Panc1 (cell line): ENCODE results near the gene TBPL2. TPM values are rescaled to one million over a fixed set of nuclear protein-coding genes. Genes with fewer than 3 reads are reported as not detected.

Source experiments
- ATAC-seq: fragments of 200-7000 bp; cut with Tn5 transposase; 2 replicates; pipeline ENCODE4 v1.9.1; 2020; ENCODE audit warnings: mild to moderate bottlenecking, moderate library complexity
- BruUV-seq: library from RNA; stranded (reverse); fragments of 400-500 nt; replicated peaks from 2 replicates; lab custom pipeline; 2021; lab: Mats Ljungman, UMichigan
- CTCF ChIA-PET: fragments of 300-600 bp; sonication (Branson Sonifier 250); formaldehyde crosslinking; loops from one replicate; lab custom pipeline; 2022; ENCODE audit warnings: antibody characterized with exemption; lab: Charles Lee
- POLR2A ChIA-PET: fragments of 300-600 bp; sonication (Branson Sonifier 250); formaldehyde crosslinking; loops from one replicate; lab custom pipeline; 2022; ENCODE audit warnings: antibody characterized with exemption; lab: Charles Lee
- DNase-seq: peaks from one replicate; pipeline ENCODE4 v3.0.0-alpha.2; 2010; ENCODE audit warnings: low read depth, low spot score
- H3K27ac ChIP-seq: 2 replicates; pipeline ENCODE4 v1.5.1; 2011; ENCODE audit warnings: mild to moderate bottlenecking, low read length, inconsistent platforms
- H3K27me3 ChIP-seq: fragments of 200-500 bp; sonication (Bioruptor generic); 2 replicates; pipeline ENCODE4 v1.6.0; 2014; ENCODE audit warnings: low read length, inconsistent platforms; ENCODE audit not compliant: control insufficient read depth, insufficient read depth
- H3K36me3 ChIP-seq: fragments of 200-500 bp; sonication (Bioruptor generic); 2 replicates; pipeline ENCODE4 v1.5.1; 2014; ENCODE audit warnings: inconsistent platforms, mild to moderate bottlenecking, low read length, moderate library complexity; ENCODE audit not compliant: control insufficient read depth, insufficient read depth
- H3K4me1 ChIP-seq: 2 replicates; pipeline ENCODE4 v1.5.1; 2011; ENCODE audit warnings: inconsistent platforms, mild to moderate bottlenecking, low read length, moderate library complexity; ENCODE audit not compliant: control insufficient read depth, insufficient read depth
- H3K4me3 ChIP-seq, 2 experiments: 2 replicates each; pipeline ENCODE4 v1.5.1; 2011 to 2012; ENCODE audit warnings: low read depth in 2 of 2, low read length in 2 of 2, mild to moderate bottlenecking in 2 of 2, inconsistent platforms in 1 of 2, moderate library complexity in 1 of 2
- H3K9me3 ChIP-seq: fragments of 200-500 bp; sonication (Bioruptor generic); 2 replicates; pipeline ENCODE4 v1.5.1; 2014; ENCODE audit warnings: low read depth, mild to moderate bottlenecking, inconsistent platforms, low read length, moderate library complexity; ENCODE audit not compliant: control insufficient read depth, insufficient read depth
- CTCF ChIP-seq: fragments of 450-650 bp; IDR thresholded peaks from 2 replicates; pipeline ENCODE4 v1.5.1; 2017; ENCODE audit warnings: mild to moderate bottlenecking
- POLR2AphosphoS5 ChIP-seq: IDR thresholded peaks from 2 replicates; pipeline ENCODE4 v1.6.1; 2012; ENCODE audit warnings: mild to moderate bottlenecking, low read depth, low read length, moderate library complexity
- REST ChIP-seq, 2 experiments: IDR thresholded peaks; 2 replicates each; pipeline ENCODE4 v1.6.1; 2011 to 2012; ENCODE audit warnings: low read depth in 2 of 2, control low read depth in 1 of 2, low read length in 1 of 2, mild to moderate bottlenecking in 1 of 2, moderate library complexity in 1 of 2; ENCODE audit not compliant: insufficient read depth in 1 of 2
- SIN3A ChIP-seq: IDR thresholded peaks from 2 replicates; pipeline ENCODE4 v1.6.1; 2012; ENCODE audit warnings: low read depth, mild to moderate bottlenecking, low read length, moderate library complexity, borderline replicate concordance; ENCODE audit not compliant: insufficient read depth
- TCF7L2 ChIP-seq: IDR thresholded peaks from 2 replicates; pipeline ENCODE4 v1.6.1; 2011; ENCODE audit warnings: mild to moderate bottlenecking, low read depth, low read length, inconsistent platforms
- in situ Hi-C: cut with HindIII; loops from 2 replicates; pipeline ENCODE4 v1.10.0; 2016; ENCODE audit warnings: low sequenced_read_pairs, low pct_unique_long_range_greater_than_20kb
- intact Hi-C: fragments of 100-400 bp; cut with micrococcal nuclease; formaldehyde crosslinking; loops from one replicate; pipeline ENCODE4 v1.10.0; 2022; ENCODE audit not compliant: unreplicated experiment
- total RNA-seq: library from RNA; stranded (reverse); gene quantifications from one replicate; pipeline ENCODE4 v1.2.1, GENCODE V29; 2021; ENCODE audit not compliant: unreplicated experiment

The TBPL2 gene
- total RNA-seq, 1 experiment from 2014 or later: not detected

DNA sequence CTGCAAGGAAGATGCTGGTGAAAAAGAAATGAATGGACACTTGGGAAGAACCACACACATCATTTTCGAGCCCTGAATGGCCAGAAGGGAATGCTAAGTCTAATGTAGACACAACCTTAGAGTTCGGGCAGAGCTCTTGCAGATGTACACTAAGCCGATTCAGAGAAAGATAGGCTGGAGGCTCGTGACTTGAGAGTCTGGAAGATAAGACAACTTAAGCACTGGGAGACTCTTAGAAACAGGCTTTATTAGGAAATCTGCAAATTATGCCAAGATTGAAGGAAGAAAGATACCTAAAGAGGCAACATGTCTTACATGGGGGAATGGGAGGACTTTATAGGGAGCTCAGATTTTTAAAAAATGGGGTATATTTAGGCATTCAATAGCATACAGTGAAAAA is 13.5 kb downstream of the TBPL2 start:
- intact Hi-C loops: loop anchor here (5.0 kb wide), 1 partner anchor 215 kb away; no protein-coding TSS in a partner anchor
- H3K9me3 ChIP-seq: no peaks in the 10 kb centered on the region
- TF ChIP-seq SIN3A: no peak
- TF ChIP-seq TCF7L2: no peak
- no peak for TF ChIP-seq REST (IDR thresholded peaks at IDR 0.05; ENCODE audit: insufficient read depth in 1 of 2, low read depth in 2 of 2, low read length in 1 of 2)
- TF ChIP-seq CTCF: no peak
- no peak for TF ChIP-seq POLR2AphosphoS5
- H3K4me3 ChIP-seq: no peak overlapping the region
- H3K27ac ChIP-seq: no peak overlapping the region
- BruUV-seq: no TSS peak
- no peaks in the 10 kb centered on the region for H3K36me3 ChIP-seq
- ChIA-PET CTCF (interaction anchor here (0.5 kb wide), 1 partner anchor 337 kb away, joined by 8 read pairs; no protein-coding TSS in a partner anchor), POLR2A (interaction anchor here (0.6 kb wide), 1 partner anchor 157 kb away, joined by 3 read pairs; no protein-coding TSS in a partner anchor)
- DNase-seq (no peak), ATAC-seq (no peak)
- no peaks in the 10 kb centered on the region for H3K27me3 ChIP-seq
- H3K4me1 ChIP-seq: no peaks in the 10 kb centered on the region; the same call in 1 of the 2 replicates
- in situ Hi-C loops: no loop called here

DNA sequence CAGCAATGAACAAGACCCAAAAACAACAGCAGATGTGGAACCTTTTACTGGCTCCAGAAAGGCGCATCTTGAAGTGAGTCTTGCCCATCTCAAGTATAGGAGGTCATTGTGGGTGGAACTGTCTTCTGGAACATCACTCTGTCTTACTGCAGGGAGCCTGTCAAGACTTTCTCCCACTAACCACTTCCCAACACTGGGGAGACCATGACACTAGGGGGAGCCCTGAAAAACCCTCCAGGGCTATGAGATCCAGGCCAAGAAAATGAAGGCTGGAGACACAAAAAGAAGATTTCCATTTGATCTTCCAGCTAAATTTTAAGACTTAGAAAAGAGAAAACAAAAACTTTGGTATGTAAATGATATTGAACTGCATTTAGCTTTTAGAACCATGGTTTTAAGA is 15.3 kb downstream of the TBPL2 start:
- Histone ChIP-seq H3K27ac (no peak overlapping the region), H3K4me1 (no peaks in the 10 kb centered on the region; the same call in 1 of the 2 replicates), H3K36me3 (no peaks in the 10 kb centered on the region), H3K9me3 (no peaks in the 10 kb centered on the region), H3K27me3 (no peaks in the 10 kb centered on the region), H3K4me3 (no peak overlapping the region)
- CTCF ChIA-PET: no interaction called here
- no TSS peak for BruUV-seq
- intact Hi-C loops: loop anchor here (5.0 kb wide), 1 partner anchor 213 kb away; no protein-coding TSS in a partner anchor
- in situ Hi-C loops: no loop called here
- ATAC-seq (no peak), DNase-seq (no peak)
- POLR2A ChIA-PET: no interaction called here
- TF ChIP-seq POLR2AphosphoS5: no peak
- TF ChIP-seq REST (IDR thresholded peaks at IDR 0.05; ENCODE audit: insufficient read depth in 1 of 2, low read depth in 2 of 2, low read length in 1 of 2): no peak
